ENCODE results near the gene EPHB1. TPM values are rescaled to one million over a fixed set of nuclear protein-coding genes. Genes with fewer than 3 reads are reported as not detected.
"Not testable (repeated sequence)": the region's sequence is repeated elsewhere in the genome, so short reads cannot be mapped to it uniquely, and the experiment has no call there.

The EPHB1 gene
- total RNA-seq, 1 experiment from 2014 or later, result 0.57 TPM

GRCh38 chr3:134993011-134993410 is 198.0 kb downstream of the EPHB1 start:
- no peak for DNase-seq (ENCODE audit: low read depth)

DNA sequence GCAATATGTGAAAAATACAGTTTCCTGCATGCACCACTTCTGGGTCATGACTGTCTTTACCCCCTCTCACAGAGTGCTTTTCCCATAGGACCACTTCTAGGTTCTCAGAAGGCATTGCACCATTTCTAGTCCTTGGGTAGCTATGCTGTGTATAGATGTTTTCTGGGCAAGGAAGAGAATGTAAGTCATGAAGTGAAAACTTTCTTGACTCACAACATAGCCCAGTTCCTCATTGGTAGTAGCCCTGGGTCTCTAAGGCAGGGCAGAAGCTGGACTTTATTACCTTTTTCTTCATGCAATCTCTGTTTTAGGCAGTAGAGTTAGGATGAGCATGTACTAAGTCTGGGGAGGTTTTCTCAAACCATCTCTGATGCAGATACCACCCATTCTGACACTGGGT is 203.1 kb downstream of the EPHB1 start:
- no peak for DNase-seq (ENCODE audit: low read depth)

- DNase-seq (ENCODE audit: low read depth), result no peak
Observed at GRCh38 chr3:134998855-134999254, 203.8 kb downstream of the EPHB1 start.

DNA sequence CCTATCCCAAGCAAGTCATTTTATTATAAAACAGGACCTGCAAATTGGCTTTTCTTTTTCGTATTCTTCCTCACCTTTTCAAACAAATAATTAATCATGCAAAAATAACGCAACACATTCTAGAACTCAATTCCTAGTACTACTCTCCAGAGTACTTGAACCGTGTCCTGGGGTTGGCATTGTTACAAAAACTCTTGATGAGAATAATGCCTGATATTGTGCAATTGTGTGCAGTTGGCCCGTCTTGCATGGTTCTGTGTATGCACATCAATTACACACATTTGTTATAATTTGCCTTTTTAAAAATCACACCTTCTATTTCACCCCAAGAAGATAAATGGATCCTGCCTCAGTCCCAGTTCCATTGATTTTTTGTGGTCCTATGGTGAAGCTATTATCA is 205.4 kb downstream of the EPHB1 start:
- DNase-seq (ENCODE audit: low read depth), result no peak

- not testable (repeated sequence) for DNase-seq (ENCODE audit: low read depth)
Observed at GRCh38 chr3:135005616-135006015, 210.6 kb downstream of the EPHB1 start.

- DNase-seq (ENCODE audit: low read depth), result no peak
Observed at GRCh38 chr3:135007607-135008006, 212.5 kb downstream of the EPHB1 start.

DNA sequence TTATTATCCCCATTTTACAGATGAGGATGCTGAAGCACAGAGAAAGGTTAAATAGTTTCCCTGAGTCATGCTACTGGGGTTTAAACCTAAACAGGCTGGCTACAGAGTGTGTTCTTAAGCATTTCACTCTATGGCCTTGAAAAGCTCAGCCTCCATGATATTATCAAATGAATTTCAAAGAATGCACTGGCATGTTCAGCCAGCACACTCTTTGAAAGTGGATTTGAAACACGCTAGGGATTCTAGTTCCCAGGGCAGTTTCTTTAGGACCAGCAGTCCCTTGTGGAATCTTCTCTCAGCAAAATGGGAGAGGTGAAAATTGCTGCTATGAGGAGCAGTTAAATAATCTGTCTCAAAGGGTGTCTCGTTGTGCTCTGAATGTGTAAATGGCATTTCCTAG is 213.3 kb downstream of the EPHB1 start:
- no peak for DNase-seq (ENCODE audit: low read depth)

DNA sequence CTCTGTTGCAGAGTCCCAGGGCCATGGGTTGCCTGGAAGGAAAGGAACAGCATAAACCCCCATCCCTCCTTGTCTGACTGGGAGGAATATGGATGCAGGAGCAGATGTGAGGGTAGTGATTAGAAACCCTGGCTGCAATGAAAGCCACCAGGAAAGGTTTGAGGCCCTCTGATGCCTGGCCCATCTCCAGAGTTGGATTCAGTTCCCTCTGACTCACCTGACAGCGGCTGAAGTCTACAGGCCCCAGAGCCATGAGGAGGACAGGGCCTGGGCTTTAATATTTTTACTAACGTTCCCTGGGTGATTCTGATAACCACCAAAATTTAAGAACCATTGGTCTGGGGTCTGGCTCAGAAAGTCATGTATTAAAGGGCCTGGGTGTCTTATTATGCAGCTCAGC is 214.0 kb downstream of the EPHB1 start:
- DNase-seq (ENCODE audit: low read depth), result no peak

DNA sequence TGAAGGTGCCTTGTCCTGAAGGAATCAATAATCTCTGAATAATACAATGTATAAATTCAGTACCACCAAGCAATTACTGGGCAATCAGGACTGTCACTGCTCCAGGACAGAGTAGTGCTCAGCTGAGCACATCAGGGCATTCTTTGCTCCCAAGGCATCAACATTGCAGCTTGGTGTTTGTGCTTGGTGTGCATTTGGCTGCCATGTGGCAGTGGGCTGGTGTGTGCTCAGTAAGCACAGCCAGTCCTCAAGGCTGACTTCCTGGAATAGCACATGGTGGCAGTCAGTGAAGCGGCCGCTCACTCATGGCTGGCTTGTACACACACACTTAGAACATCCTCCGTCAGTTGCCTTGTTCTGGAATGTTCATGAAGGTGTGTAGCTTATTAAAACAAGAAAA is 217.0 kb downstream of the EPHB1 start:
- DNase-seq (ENCODE audit: low read depth), result no peak

GRCh38 chr3:135013206-135013605 is 218.1 kb downstream of the EPHB1 start:
- no peak for DNase-seq (ENCODE audit: low read depth)

GRCh38 chr3:135014566-135014965 is 219.5 kb downstream of the EPHB1 start:
- DNase-seq (ENCODE audit: low read depth), result no peak

- no peak for DNase-seq (ENCODE audit: low read depth)
Observed at GRCh38 chr3:135017003-135017893, 222.2 kb downstream of the EPHB1 start.

DNA sequence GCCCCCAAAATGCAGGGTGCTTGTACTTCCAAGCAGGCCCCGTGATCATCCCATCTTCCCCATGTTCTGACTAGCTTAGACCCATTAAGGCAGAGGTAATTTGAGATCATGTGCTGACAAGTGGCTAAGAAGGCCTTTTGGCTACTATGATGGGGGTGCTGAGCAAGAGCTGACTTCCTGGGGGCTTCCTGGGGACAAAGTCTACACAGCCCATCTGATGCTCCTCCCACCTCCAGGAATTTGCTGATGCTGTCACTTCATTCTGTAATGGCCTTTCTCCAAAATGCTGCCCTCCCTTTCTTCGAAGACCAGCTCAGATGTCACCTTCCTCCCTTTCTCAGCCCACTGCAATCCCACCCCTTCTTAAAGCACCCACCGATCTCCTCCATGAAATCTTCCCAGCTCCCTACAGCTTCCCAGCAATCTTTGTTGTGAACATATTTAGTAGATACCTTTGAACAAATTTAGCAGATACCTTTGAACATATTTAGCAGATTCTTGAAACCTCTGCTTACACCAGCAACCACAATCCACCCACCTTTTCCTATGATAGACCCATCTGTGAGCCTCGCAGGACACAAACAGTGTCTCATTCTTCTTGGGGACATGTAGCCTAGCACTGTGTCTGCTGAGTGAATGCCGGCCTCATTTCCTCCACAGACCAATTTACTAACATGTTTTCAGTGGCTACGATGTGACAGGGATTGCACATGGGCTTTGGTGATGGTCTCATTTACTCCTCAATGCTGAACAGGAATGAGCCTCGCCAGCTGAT is 223.3 kb downstream of the EPHB1 start:
- DNase-seq (ENCODE audit: low read depth), result no peak

DNA sequence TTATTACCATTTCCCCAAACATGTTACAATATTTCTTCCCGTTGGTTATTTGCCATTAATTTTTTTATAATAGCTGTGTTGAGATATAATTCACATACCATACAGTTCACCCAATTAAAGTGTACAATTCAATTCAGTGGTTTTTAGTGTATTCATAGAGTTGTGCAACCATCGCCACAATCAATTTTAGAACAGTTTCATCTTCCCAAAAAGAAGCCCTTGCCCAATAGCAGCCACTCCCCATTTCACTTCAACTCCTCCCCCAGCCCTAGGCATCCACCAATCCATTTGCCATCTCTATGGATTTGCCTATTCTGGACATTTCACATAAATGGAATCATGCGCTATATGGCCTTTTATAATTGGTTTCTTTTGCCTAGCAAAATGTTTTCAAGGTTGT is 225.1 kb downstream of the EPHB1 start:
- DNase-seq (ENCODE audit: low read depth), result no peak

- no peak for DNase-seq (ENCODE audit: low read depth)
Observed at GRCh38 chr3:135023996-135024658, 229.1 kb downstream of the EPHB1 start.

GRCh38 chr3:135030768-135031615 is 235.9 kb downstream of the EPHB1 start:
- not testable (repeated sequence) for DNase-seq (ENCODE audit: low read depth)

DNA sequence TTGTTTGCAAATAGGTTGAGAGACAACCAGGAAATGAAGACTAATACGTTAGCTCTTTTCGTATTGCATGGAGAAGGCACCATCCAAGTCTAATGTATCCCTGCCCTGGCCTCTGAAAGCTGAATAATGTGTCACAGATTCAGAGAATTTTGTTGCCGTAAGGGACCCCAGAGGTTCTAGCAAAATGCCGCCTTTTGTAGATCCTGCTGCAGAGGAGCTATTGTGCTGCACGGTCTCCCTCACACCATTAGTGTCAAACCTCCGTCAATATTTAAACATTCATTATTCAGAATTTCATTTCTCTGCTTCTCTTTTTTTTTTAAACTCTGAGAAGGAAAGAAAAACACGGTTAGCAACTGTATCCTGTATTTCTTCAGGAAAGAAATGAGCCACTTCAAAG is 238.7 kb downstream of the EPHB1 start:
- DNase-seq (ENCODE audit: low read depth), result no peak

GRCh38 chr3:135034291-135034768 is 239.3 kb downstream of the EPHB1 start:
- DNase-seq (ENCODE audit: low read depth), result no peak

DNA sequence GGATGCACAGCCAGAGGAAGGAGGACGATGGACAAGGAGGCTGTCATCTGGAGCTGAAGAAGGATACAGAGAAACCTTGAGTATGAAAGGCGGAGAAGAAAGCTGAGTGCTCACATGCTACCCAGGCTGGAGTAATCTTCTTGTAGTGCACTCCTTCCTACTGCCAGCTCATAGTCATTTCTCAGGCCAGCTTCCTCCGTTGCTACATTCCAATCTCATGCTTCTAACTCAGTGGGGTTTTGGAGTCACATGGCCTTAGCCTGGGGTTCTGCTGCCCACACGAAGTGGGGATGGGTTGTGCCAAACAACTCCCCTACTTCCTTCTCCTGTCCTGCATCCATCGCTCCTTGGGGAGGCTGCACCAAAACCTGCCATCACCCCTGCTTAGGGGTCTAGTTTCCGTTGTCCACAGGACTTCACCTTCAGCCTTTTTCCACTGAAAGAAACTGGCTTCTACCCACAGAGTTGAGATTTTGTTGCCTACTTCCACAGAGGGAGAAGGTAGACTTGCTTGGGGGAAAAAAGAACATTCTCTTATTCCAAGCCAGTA is 239.9 kb downstream of the EPHB1 start:
- DNase-seq (ENCODE audit: low read depth), result no peak

DNA sequence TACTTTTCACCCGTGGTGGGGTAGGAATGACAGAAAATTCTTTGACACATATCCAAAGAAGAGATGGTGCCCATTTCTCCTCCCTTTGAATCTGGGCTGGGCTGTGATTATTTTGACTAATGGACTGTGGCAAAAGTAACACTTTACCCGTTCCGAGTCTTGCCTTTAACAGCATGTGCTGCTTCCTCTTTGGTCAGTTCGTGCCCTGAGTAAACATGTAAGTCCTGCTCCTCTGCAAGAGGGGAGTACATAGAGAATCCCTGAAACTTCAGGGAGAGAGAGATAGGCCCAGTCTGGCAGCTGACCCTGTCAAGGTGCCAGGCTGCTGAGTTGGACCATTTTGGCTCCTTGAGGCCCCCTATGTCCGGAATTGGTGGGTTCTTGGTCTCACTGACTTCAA is 243.1 kb downstream of the EPHB1 start:
- no peak for DNase-seq (ENCODE audit: low read depth)

- not testable (repeated sequence) for DNase-seq (ENCODE audit: low read depth)
Observed at GRCh38 chr3:135039536-135039935, 244.5 kb downstream of the EPHB1 start.
